SK-N-SH (cell line): ENCODE results near the gene TRAPPC3. TPM values are rescaled to one million over a fixed set of nuclear protein-coding genes. Genes with fewer than 3 reads are reported as not detected.
A peak's percentile ranks its signal among the peaks of the same experiment; 100 is the strongest.

Source experiments
- CTCF ChIA-PET: fragments of 300-600, 350-600 bp; formaldehyde crosslinking; extraction: SDS; loops from one replicate; lab custom pipeline; 2021; lab: Yijun Ruan, JAX
- POLR2A ChIA-PET: fragments of 350-600 bp; sonication (Branson Sonifier 250); formaldehyde crosslinking; extraction: SDS; loops from one replicate; lab custom pipeline; 2020; ENCODE audit warnings: antibody characterized with exemption, inconsistent platforms; lab: Yijun Ruan, JAX
- DNase-seq: peaks from one replicate; pipeline ENCODE4 v3.0.0; 2012
- H2AFZ ChIP-seq: fragments of 200-600 bp; sonication (generic); 2 replicates; pipeline ENCODE4 v1.8.1; 2016; ENCODE audit warnings: antibody characterized with exemption, mild to moderate bottlenecking, low read depth
- H3F3A ChIP-seq: fragments of 200-600 bp; sonication (generic); replicated peaks from 2 replicates; pipeline ENCODE3; 2016; ENCODE audit warnings: antibody characterized with exemption, mild to moderate bottlenecking; ENCODE audit not compliant: insufficient read depth
- H3K27ac ChIP-seq, 2 experiments: fragments of 200-500 bp in 1 of 2; fragments of 200-600 bp in 1 of 2; sonication (Bioruptor generic) in 1 of 2; sonication (generic), shearing (Covaris generic) in 1 of 2; 2 replicates each; pipeline versions ENCODE4 v1.5.1 to v1.6.1; 2014 to 2016; ENCODE audit warnings: low read depth in 2 of 2, inconsistent platforms in 1 of 2, low read length in 1 of 2, mild to moderate bottlenecking in 1 of 2, mixed read lengths in 1 of 2
- H3K27me3 ChIP-seq: fragments of 200-600 bp; sonication (generic), shearing (Covaris generic); 2 replicates; pipeline ENCODE4 v1.6.1; 2016; ENCODE audit warnings: mixed run types; ENCODE audit not compliant: insufficient read depth
- H3K36me3 ChIP-seq, 2 experiments: fragments of 200-500 bp in 1 of 2; fragments of 200-600 bp in 1 of 2; sonication (Bioruptor generic) in 1 of 2; sonication (generic) in 1 of 2; replicated peaks in 1 of 2; 2 replicates each; pipeline versions ENCODE3 to v1.5.1; 2014 to 2016; ENCODE audit warnings: low read length in 1 of 2, mild to moderate bottlenecking in 1 of 2; ENCODE audit not compliant: insufficient read depth in 2 of 2, control insufficient read depth in 1 of 2
- H3K4me1 ChIP-seq, 2 experiments: fragments of 200-500 bp in 1 of 2; fragments of 200-600 bp in 1 of 2; sonication (Bioruptor generic) in 1 of 2; sonication (generic), shearing (Covaris generic) in 1 of 2; 2 replicates each; pipeline versions ENCODE4 v1.5.1 to v1.6.1; 2014 to 2016; ENCODE audit warnings: low read depth in 1 of 2, low read length in 1 of 2, mixed run types in 1 of 2; ENCODE audit not compliant: insufficient read depth in 2 of 2, control insufficient read depth in 1 of 2
- H3K4me2 ChIP-seq: fragments of 200-600 bp; sonication (generic), shearing (Covaris generic); 2 replicates; pipeline ENCODE4 v1.6.1; 2017; ENCODE audit warnings: mixed run types
- H3K4me3 ChIP-seq, 2 experiments: fragments of 200-500 bp in 1 of 2; fragments of 200-600 bp in 1 of 2; sonication (Bioruptor generic) in 1 of 2; sonication (generic), shearing (Covaris generic) in 1 of 2; 2 replicates each; pipeline versions ENCODE4 v1.5.1 to v1.8.1; 2014 to 2016; ENCODE audit warnings: low read depth in 2 of 2, inconsistent platforms in 1 of 2, low read length in 1 of 2, mild to moderate bottlenecking in 1 of 2, mixed read lengths in 1 of 2, moderate library complexity in 1 of 2
- H3K79me2 ChIP-seq: fragments of 200-600 bp; sonication (generic); 2 replicates; pipeline ENCODE4 v1.8.1; 2017; ENCODE audit warnings: mild to moderate bottlenecking; ENCODE audit not compliant: insufficient read depth
- H3K9ac ChIP-seq: fragments of 200-600 bp; sonication (generic); 2 replicates; pipeline ENCODE4 v1.6.1; 2017; ENCODE audit warnings: mixed run types
- H3K9me2 ChIP-seq: fragments of 200-600 bp; sonication (generic); 2 replicates; pipeline ENCODE4 v1.6.1; 2017; ENCODE audit warnings: mixed run types
- H3K9me3 ChIP-seq: fragments of 200-600 bp; sonication (generic); 2 replicates; pipeline ENCODE4 v1.6.1; 2017; ENCODE audit warnings: mixed run types, mild to moderate bottlenecking, moderate library complexity
- H4K20me1 ChIP-seq: fragments of 200-600 bp; sonication (generic); 2 replicates; pipeline ENCODE4 v1.6.1; 2017; ENCODE audit warnings: mild to moderate bottlenecking, mixed run types; ENCODE audit not compliant: insufficient read depth
- EP300 ChIP-seq, 2 experiments: IDR thresholded peaks; 2 replicates each; pipeline versions ENCODE4 v1.4.0 to v1.6.1; 2012; ENCODE audit warnings: borderline replicate concordance in 1 of 2, low read depth in 1 of 2, low read length in 1 of 2
- FOXJ3 ChIP-seq: sonication (generic); formaldehyde crosslinking; IDR thresholded peaks from 2 replicates; pipeline ENCODE4 v1.5.1; 2020; ENCODE audit warnings: mild to moderate bottlenecking, missing genetic modification reagents
- FOXM1 ChIP-seq: IDR thresholded peaks from 2 replicates; pipeline ENCODE4 v1.4.0; 2012; ENCODE audit warnings: low read depth, mild to moderate bottlenecking
- GABPA ChIP-seq: IDR thresholded peaks from 2 replicates; pipeline ENCODE4 v1.4.0; 2012; ENCODE audit warnings: low read depth, mild to moderate bottlenecking
- RCOR1 ChIP-seq: fragments of 150-350 bp; IDR thresholded peaks from 2 replicates; pipeline ENCODE4 v1.6.1; 2017; ENCODE audit warnings: antibody characterized with exemption, low read length
- SMC3 ChIP-seq: IDR thresholded peaks from 2 replicates; pipeline ENCODE4 v1.6.1; 2012; ENCODE audit warnings: low read depth, low read length, improper control_type of control experiment
- TEAD4 ChIP-seq: IDR thresholded peaks from 2 replicates; pipeline ENCODE4 v1.4.0; 2012; ENCODE audit warnings: mild to moderate bottlenecking, borderline replicate concordance; ENCODE audit not compliant: insufficient read depth
- WGBS: methylation state at CpG from one replicate; pipeline ENCODE4 v1.1.6; 2017; ENCODE audit warnings: low lambda C conversion rate; 5-methylcytosine and 5-hydroxymethylcytosine counted together
- polyA plus RNA-seq, 3 experiments: library from polyadenylated mRNA; depleted of rRNA; stranded (reverse); fragments of >200 nt; gene quantifications; 2 replicates each; pipeline ENCODE4 v1.2.3, GENCODE V29; 2012
- TF ChIP-seq, protein P1 (sequence below): IDR thresholded peaks from 2 replicates; pipeline ENCODE4 v1.4.0; 2012; ENCODE audit warnings: low read depth, borderline replicate concordance
- TF ChIP-seq, protein P2 (sequence below): fragments of 150-350 bp; IDR thresholded peaks from 2 replicates; pipeline ENCODE4 v1.6.1; 2017; ENCODE audit warnings: antibody characterized with exemption, low read length, low read depth, borderline replicate concordance
- TF ChIP-seq, protein P3 (sequence below): IDR thresholded peaks from 2 replicates; pipeline ENCODE4; 2012

The TRAPPC3 gene
- polyA plus RNA-seq, 1 of the 3 experiments (the other 2 are of a cell fraction), result 149 TPM

DNA sequence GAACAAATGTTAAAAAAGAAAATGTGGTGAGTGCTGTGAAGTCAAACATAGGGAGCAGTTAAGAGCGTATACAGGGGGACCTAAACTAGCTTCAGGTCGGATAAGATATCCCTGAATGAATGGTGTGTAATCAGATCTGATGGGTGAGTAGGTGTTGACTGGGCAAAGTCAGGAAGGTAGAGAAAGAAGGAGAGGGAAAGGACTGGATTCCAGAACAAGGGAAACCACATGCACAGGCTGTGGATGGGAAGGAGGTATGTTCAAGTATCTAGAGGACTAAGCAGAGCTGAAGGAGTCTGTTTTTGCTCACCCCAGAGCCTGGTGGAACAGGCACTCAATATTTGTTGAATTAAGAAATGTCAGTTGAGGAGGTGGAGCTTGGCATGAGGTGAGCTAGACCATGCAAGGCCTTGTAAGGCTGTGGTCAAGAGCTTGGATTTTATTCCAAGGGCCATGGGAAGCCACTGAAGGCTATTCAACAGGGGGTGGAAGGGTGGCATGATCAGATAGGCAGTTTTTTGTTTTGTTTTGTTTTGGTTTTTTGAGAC lies 34.1 kb upstream of the TRAPPC3 start:
- Histone ChIP-seq H3K9ac (no peak overlapping the region), H3K9me2 (no peaks in the 10 kb centered on the region), H3K27ac (peak overlapping the region; percentile 13 to 17; a peak in 2 of 4 replicates), H3K4me3 (no peak overlapping the region)
- CTCF ChIA-PET, result interaction anchor here (0.8 to 3.6 kb wide), 6 partner anchors 21 to 49 kb away, joined by 3 to 19 read pairs (median 5); partner anchors contain the start of gene TRAPPC3
- TF ChIP-seq EP300 (IDR thresholded peaks at IDR 0.05; ENCODE audit: borderline replicate concordance in 1 of 2, low read depth in 1 of 2, low read length in 1 of 2) (no peak), RCOR1 (no peak), FOXJ3 (CRISPR knock-in tag) (no peak), GABPA (no peak), FOXM1 (no peak)
- TF ChIP-seq, protein P1, sequence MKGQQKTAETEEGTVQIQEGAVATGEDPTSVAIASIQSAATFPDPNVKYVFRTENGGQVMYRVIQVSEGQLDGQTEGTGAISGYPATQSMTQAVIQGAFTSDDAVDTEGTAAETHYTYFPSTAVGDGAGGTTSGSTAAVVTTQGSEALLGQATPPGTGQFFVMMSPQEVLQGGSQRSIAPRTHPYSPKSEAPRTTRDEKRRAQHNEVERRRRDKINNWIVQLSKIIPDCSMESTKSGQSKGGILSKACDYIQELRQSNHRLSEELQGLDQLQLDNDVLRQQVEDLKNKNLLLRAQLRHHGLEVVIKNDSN, result no peak
- TF ChIP-seq, protein P2, sequence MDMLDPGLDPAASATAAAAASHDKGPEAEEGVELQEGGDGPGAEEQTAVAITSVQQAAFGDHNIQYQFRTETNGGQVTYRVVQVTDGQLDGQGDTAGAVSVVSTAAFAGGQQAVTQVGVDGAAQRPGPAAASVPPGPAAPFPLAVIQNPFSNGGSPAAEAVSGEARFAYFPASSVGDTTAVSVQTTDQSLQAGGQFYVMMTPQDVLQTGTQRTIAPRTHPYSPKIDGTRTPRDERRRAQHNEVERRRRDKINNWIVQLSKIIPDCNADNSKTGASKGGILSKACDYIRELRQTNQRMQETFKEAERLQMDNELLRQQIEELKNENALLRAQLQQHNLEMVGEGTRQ, result no peak
- TF ChIP-seq, all 33 proteins: peak for 0
- H3F3A ChIP-seq, result peaks cover 45% of the 10 kb centered on the region
- POLR2A ChIA-PET, result interaction anchor here (0.6 to 1.7 kb wide), 3 partner anchors 10 to 252 kb away, joined by 3 to 5 read pairs (median 5); no protein-coding TSS in a partner anchor
- 94% methylated on average over 2 of the region's 2 CpGs for WGBS
- no peaks in the 10 kb centered on the region for H4K20me1 ChIP-seq
- peaks cover 18 to 26% of the 10 kb centered on the region in 2 experiments for H3K36me3 ChIP-seq
- no peak for DNase-seq
- no peaks in the 10 kb centered on the region for H3K27me3 ChIP-seq
- no peaks in the 10 kb centered on the region for H3K79me2 ChIP-seq
- no peak overlapping the region for H2AFZ ChIP-seq
- H3K4me1 ChIP-seq, result peaks cover 0 to 11% of the 10 kb centered on the region in 2 experiments; a peak in 1 of 4 replicates
- H3K4me2 ChIP-seq, result no peak overlapping the region
- H3K9me3 ChIP-seq, result no peaks in the 10 kb centered on the region

DNA sequence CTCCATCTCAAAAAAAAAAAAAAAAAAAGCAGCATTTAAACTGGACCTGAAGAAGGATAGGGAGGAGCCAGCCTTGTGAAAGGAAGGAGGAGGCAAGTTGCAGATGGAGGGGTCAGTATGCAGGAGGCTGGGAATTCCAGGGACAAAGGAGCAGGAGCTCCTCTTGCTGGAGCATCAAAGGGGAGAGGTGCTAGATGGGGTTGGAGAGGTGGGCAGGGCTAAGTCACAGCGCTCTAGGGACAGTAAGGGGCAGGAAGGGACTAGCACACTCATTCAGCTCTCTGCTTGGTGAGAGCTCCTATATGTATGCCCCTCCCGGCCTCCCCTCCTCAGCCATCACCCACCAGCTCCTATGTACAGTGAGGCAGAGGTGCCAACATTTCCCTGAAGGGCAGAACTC lies 33.4 kb upstream of the TRAPPC3 start:
- Histone ChIP-seq H3K9ac (no peak overlapping the region), H3K9me2 (no peaks in the 10 kb centered on the region), H3K79me2 (no peaks in the 10 kb centered on the region), H4K20me1 (no peaks in the 10 kb centered on the region), H3K4me3 (no peak overlapping the region), H3K36me3 (peaks cover 18 to 29% of the 10 kb centered on the region in 2 experiments), H2AFZ (no peak overlapping the region), H3K9me3 (no peaks in the 10 kb centered on the region), H3F3A (peaks cover 45% of the 10 kb centered on the region), H3K4me2 (no peak overlapping the region), H3K27me3 (no peaks in the 10 kb centered on the region), H3K4me1 (peaks cover 0 to 7% of the 10 kb centered on the region in 2 experiments; a peak in 1 of 4 replicates), H3K27ac (peak overlapping the region in 1 of 2 experiments; percentile 13; a peak in 2 of 4 replicates)
- 94% methylated on average over 2 of the region's 2 CpGs for WGBS
- TF ChIP-seq, protein P3, sequence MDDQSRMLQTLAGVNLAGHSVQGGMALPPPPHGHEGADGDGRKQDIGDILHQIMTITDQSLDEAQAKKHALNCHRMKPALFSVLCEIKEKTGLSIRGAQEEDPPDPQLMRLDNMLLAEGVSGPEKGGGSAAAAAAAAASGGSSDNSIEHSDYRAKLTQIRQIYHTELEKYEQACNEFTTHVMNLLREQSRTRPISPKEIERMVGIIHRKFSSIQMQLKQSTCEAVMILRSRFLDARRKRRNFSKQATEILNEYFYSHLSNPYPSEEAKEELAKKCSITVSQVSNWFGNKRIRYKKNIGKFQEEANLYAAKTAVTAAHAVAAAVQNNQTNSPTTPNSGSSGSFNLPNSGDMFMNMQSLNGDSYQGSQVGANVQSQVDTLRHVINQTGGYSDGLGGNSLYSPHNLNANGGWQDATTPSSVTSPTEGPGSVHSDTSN, result no peak
- TF ChIP-seq SMC3, result no peak
- TF ChIP-seq TEAD4, result no peak
- no peak for DNase-seq
- ChIA-PET POLR2A (interaction anchor here (0.6 to 1.7 kb wide), 3 partner anchors 9 to 252 kb away, joined by 3 to 5 read pairs (median 5); no protein-coding TSS in a partner anchor), CTCF (interaction anchor here (0.8 to 3.6 kb wide), 6 partner anchors 20 to 48 kb away, joined by 3 to 19 read pairs (median 5); partner anchors contain the start of gene TRAPPC3)
